Measurements from ENCODE around the gene NEK10.

NEK10 gene

DNA sequence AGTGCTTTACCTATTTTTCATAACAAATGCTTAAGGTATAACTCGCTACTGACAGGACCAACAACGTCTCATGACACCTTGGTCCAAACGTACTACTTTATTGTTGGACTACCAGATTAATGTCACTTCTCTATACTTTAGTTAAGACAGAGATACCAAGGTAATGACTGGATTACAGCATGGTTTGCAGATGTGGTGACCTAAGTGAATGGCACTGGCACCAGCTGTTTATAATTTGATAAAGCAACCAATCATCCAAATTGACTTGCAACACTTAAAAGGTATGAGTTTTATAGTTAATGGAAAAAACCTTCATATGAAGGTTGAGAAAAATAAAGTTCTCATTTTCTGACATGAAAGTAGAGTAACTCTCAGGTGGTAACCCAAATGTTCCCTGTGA is 209.0 kb downstream of the NEK10 start:
- no peak for DNase-seq (ENCODE audit: low read depth)
- no peak overlapping the region for H3K4me3 ChIP-seq (ENCODE audit: low read length)
- TF ChIP-seq, protein P1, sequence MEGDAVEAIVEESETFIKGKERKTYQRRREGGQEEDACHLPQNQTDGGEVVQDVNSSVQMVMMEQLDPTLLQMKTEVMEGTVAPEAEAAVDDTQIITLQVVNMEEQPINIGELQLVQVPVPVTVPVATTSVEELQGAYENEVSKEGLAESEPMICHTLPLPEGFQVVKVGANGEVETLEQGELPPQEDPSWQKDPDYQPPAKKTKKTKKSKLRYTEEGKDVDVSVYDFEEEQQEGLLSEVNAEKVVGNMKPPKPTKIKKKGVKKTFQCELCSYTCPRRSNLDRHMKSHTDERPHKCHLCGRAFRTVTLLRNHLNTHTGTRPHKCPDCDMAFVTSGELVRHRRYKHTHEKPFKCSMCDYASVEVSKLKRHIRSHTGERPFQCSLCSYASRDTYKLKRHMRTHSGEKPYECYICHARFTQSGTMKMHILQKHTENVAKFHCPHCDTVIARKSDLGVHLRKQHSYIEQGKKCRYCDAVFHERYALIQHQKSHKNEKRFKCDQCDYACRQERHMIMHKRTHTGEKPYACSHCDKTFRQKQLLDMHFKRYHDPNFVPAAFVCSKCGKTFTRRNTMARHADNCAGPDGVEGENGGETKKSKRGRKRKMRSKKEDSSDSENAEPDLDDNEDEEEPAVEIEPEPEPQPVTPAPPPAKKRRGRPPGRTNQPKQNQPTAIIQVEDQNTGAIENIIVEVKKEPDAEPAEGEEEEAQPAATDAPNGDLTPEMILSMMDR (conservative IDR thresholded peaks at IDR 0.05; ENCODE audit: low read depth, low read length), result no peak

DNA sequence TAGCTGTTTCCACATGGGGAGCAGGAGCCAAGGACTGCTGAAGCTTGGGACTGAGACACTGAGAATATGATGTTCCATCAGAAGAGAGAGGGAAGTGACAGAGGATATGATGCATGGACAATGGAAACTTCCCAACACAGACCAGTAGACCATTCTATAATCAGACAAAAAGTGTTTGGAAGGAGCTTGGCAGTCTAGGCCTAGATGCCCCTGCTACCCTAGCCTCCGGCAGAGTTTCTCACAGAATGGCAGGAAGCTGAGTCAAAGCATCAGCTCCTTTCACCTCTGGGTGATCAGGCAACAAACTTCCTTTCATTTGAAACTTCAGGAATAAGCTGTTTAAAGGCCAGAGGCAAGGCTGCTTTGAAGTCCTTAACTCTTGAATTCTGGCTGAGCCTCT is 222.0 kb downstream of the NEK10 start:
- H3K4me3 ChIP-seq (ENCODE audit: low read length), result no peak overlapping the region
- DNase-seq (ENCODE audit: low read depth), result no peak
- TF ChIP-seq, protein P1 (conservative IDR thresholded peaks at IDR 0.05; ENCODE audit: low read depth, low read length), result no peak

DNA sequence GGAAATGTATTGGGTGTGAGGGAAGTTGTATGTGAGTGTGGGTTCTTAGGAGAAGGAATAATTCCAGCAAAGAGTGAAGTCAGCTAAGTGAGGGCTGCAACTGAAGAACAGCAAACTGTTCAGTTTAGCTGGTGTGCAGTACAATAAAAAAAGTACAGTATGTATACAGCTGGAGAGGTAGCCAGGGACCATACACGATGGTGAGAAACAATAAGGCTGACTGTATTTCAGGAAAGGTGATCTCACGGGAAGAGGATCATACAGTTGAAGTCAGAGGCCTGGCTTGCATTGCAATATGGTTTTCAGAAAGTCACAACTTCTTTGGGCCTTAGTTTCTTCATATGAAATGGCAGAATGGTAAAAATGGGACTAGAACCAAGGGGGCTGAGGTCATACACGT is 222.4 kb downstream of the NEK10 start:
- DNase-seq (ENCODE audit: low read depth), result no peak
- no peak overlapping the region for H3K4me3 ChIP-seq (ENCODE audit: low read length)
- TF ChIP-seq, protein P1 (conservative IDR thresholded peaks at IDR 0.05; ENCODE audit: low read depth, low read length), result no peak

DNA sequence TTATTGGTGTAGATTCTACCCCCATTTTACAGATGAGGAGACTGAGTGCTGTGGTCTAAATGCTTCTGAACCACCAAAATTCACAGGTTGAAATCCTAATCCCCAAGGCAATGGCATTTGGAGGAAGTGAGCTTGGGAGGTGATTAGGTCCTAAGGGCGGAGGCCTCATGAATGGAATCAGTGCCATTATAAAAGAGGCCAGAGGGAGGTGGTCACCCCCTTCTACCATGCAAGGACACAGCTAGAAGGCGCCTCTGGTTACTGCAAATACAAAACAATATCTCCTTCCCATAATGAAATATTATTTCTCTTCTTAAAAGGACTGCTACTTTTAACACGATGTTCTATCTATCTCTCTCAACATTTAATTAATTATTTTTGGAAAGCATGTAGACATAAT is 223.5 kb downstream of the NEK10 start:
- DNase-seq (ENCODE audit: low read depth), result no peak
- H3K4me3 ChIP-seq (ENCODE audit: low read length), result no peak overlapping the region
- TF ChIP-seq, protein P1 (conservative IDR thresholded peaks at IDR 0.05; ENCODE audit: low read depth, low read length), result no peak

DNA sequence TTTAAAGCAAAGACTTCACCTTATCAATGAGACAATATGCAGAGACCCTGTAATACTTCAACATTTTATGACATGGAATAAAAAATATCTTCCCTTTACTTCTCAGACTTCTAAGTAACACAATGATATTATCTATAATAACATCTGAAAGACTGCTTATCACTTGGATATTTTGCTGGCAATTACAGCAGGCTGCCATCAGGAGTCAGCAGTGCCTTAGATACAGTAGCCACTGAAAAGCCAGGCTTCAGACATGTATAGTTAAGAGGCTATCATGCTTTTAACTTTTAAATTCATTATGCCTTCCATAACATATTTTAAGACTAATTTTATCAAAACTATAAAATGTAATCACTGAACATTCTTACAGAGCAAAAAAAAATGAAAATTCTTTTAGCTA is 227.5 kb downstream of the NEK10 start:
- DNase-seq (ENCODE audit: low read depth), result no peak
- TF ChIP-seq, protein P1 (conservative IDR thresholded peaks at IDR 0.05; ENCODE audit: low read depth, low read length), result peak; percentile 34
- no peak overlapping the region for H3K4me3 ChIP-seq (ENCODE audit: low read length)

DNA sequence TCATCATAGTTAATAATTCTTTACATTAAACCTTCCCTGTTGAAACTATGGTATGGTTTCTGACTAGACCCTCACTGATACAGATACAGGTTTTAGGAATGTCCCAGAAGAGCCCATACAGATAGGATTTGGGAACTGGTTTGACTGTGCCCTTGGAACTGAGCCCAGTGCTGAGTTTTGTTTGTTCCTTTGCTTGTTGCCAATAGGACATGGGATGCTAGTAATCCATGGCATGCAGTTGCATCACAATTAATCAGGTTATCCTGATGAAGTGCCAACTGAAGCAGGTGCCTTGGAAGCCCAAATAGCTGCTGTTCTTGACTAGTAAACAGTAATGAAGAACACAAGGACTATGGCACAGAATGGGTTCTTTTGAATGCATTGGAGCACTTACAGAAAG is 230.6 kb downstream of the NEK10 start:
- no peak overlapping the region for H3K4me3 ChIP-seq (ENCODE audit: low read length)
- peak; percentile 12 for DNase-seq (ENCODE audit: low read depth)
- TF ChIP-seq, protein P1 (conservative IDR thresholded peaks at IDR 0.05; ENCODE audit: low read depth, low read length), result no peak

DNA sequence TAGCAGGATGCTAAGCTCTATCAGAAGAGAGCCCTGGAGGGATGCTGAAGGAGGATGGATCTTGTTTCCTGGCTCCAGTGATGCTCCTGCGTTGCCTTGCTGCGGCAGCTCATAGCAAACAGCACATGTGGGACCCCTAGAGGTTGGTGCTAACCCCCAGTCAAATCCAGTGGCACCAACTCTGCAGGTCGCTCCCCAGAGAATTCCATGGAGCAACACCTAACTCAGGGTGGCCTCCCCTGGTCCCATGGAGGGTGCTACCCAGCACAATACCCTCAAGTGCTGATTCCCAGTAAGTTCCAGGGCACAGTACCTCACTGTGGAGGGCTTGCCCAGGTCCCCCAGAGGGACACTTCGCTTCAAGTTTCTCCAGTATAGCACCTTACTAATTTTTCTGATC is 231.2 kb downstream of the NEK10 start:
- TF ChIP-seq, protein P1 (conservative IDR thresholded peaks at IDR 0.05; ENCODE audit: low read depth, low read length), result no peak
- no peak overlapping the region for H3K4me3 ChIP-seq (ENCODE audit: low read length)
- no peak for DNase-seq (ENCODE audit: low read depth)

Data from retinal pigment epithelial cell (primary cell).